Natural killer cell (primary cell): ENCODE data around the gene HPS4. TPM values are rescaled to one million over a fixed set of nuclear protein-coding genes. Genes with fewer than 3 reads are reported as not detected.

Experiments used
- ATAC-seq, 3 donors: fragments of 150-1000 bp in 2 of 3; fragments of 200-7000 bp in 1 of 3; cut with Tn5 transposase; 1 replicate in 1 of 3; 2 replicates in 2 of 3; pipeline ENCODE4 v1.10.0; 2021; ENCODE audit warnings: mild to moderate bottlenecking in 2 of 3, moderate library complexity in 2 of 3
- DNase-seq, 2 donors: peaks; one replicate each; pipeline versions ENCODE4 v3.0.0 to v3.0.0-alpha.2; 2013 to 2021; ENCODE audit warnings: mixed read lengths in 1 of 2
- H3K27ac ChIP-seq: one replicate; pipeline ENCODE4 v1.5.1; 2013; ENCODE audit warnings: mild to moderate bottlenecking, low read length
- H3K27me3 ChIP-seq: one replicate; pipeline ENCODE4 v1.6.1; 2013; ENCODE audit warnings: low read length; ENCODE audit not compliant: control insufficient read depth, insufficient read depth
- H3K36me3 ChIP-seq: one replicate; pipeline ENCODE4 v1.6.1; 2013; ENCODE audit warnings: low read length; ENCODE audit not compliant: control insufficient read depth, insufficient read depth
- H3K4me1 ChIP-seq: one replicate; pipeline ENCODE4 v1.6.1; 2013; ENCODE audit warnings: low read length; ENCODE audit not compliant: control insufficient read depth, insufficient read depth
- H3K4me3 ChIP-seq: one replicate; pipeline ENCODE4 v1.5.1; 2013; ENCODE audit warnings: low read length
- H3K9me3 ChIP-seq: one replicate; pipeline ENCODE4 v1.6.1; 2013; ENCODE audit warnings: low read length; ENCODE audit not compliant: control insufficient read depth, insufficient read depth
- H3K27ac Mint-ChIP-seq, 2 donors: one replicate each; pipeline ENCODE4 v1.8.0; 2022; ENCODE audit warnings: mild to moderate bottlenecking in 2 of 2, mixed read lengths in 2 of 2, moderate library complexity in 1 of 2
- H3K27me3 Mint-ChIP-seq, 2 donors: one replicate each; pipeline ENCODE4 v1.8.0; 2022; ENCODE audit warnings: low read depth in 2 of 2, mixed read lengths in 2 of 2
- H3K36me3 Mint-ChIP-seq: one replicate; pipeline ENCODE4 v1.8.0; 2022; ENCODE audit warnings: mixed read lengths
- H3K4me1 Mint-ChIP-seq, 2 donors: one replicate each; pipeline ENCODE4 v1.8.0; 2022; ENCODE audit warnings: mixed read lengths in 2 of 2
- H3K4me3 Mint-ChIP-seq: one replicate; pipeline ENCODE4 v1.8.0; 2022; ENCODE audit warnings: mild to moderate bottlenecking, moderate library complexity, mixed read lengths
- H3K9me3 Mint-ChIP-seq, 2 donors: one replicate each; pipeline ENCODE4 v1.8.0; 2022; ENCODE audit warnings: mixed read lengths in 2 of 2
- CTCF ChIP-seq: fragments of 200-600 bp; IDR thresholded peaks from one replicate; pipeline ENCODE4 v1.8.0; 2022; ENCODE audit warnings: antibody characterized with exemption
- WGBS: methylation state at CpG from one replicate; pipeline ENCODE4 v1.1.7; 2013; ENCODE audit warnings: missing lambda C conversion rate; ENCODE audit not compliant: insufficient coverage; 5-methylcytosine and 5-hydroxymethylcytosine counted together
- intact Hi-C: fragments of 100-400 bp; cut with micrococcal nuclease; formaldehyde crosslinking; loops from one replicate; pipeline ENCODE4 v1.14.2; 2022
- total RNA-seq, 4 donors: library from RNA; stranded (reverse); fragments of 120-200 nt in 1 of 4; gene quantifications; one replicate each; pipeline versions ENCODE4 v1.2.3 to v1.2.4, GENCODE V29; 2013 to 2022

Gene HPS4
- total RNA-seq, 3 donors from 2014 or later (not counting 1 experiment from before 2014, with no cell fraction given), result 44.8 to 53.6 (median 50.7) TPM

GRCh38 chr22:26503758-26504157 is 20.2 kb upstream of the HPS4 start:
- DNase-seq (no peak), ATAC-seq (no peak)
- no peak for TF ChIP-seq CTCF
- 62% methylated on average over 1 of the region's 1 CpG for WGBS
- H3K9me3 Mint-ChIP-seq, result no peaks in the 10 kb centered on the region
- peak overlapping the region; percentile 87 to 93 for H3K27ac Mint-ChIP-seq
- no peak overlapping the region for H3K4me3 ChIP-seq
- peaks cover 19% of the 10 kb centered on the region for H3K4me1 ChIP-seq
- no peaks in the 10 kb centered on the region for H3K9me3 ChIP-seq
- peak overlapping the region; percentile 63 for H3K27ac ChIP-seq
- peaks cover 15% of the 10 kb centered on the region for H3K36me3 Mint-ChIP-seq
- intact Hi-C loops, result loop anchor here (1.0 to 5.0 kb wide), 4 partner anchors 21 to 162 kb away; partner anchors contain the start of genes HPS4, SRRD and TPST2
- peaks cover 26% of the 10 kb centered on the region in 2 donors for H3K4me1 Mint-ChIP-seq
- no peaks in the 10 kb centered on the region for H3K27me3 ChIP-seq
- no peaks in the 10 kb centered on the region for H3K27me3 Mint-ChIP-seq
- peaks cover 81% of the 10 kb centered on the region for H3K36me3 ChIP-seq
- H3K4me3 Mint-ChIP-seq, result peak overlapping the region; percentile 79

- ATAC-seq (peak; percentile 88 to 91 (median 89)), DNase-seq (peak; percentile 57 to 84)
- Mint-ChIP-seq H3K27ac (peak overlapping the region; percentile 87 to 93), H3K36me3 (peaks cover 15% of the 10 kb centered on the region), H3K4me3 (peak overlapping the region; percentile 79), H3K4me1 (peaks cover 26% of the 10 kb centered on the region in 2 donors), H3K27me3 (no peaks in the 10 kb centered on the region), H3K9me3 (no peaks in the 10 kb centered on the region)
- intact Hi-C loops, result loop anchor here (1.0 to 5.0 kb wide), 4 partner anchors 20 to 162 kb away; partner anchors contain the start of genes HPS4, SRRD and TPST2
- Histone ChIP-seq H3K9me3 (no peaks in the 10 kb centered on the region), H3K27me3 (no peaks in the 10 kb centered on the region), H3K4me3 (no peak overlapping the region), H3K36me3 (peaks cover 78% of the 10 kb centered on the region), H3K27ac (peak overlapping the region; percentile 63), H3K4me1 (peaks cover 19% of the 10 kb centered on the region)
- peak; percentile 63 for TF ChIP-seq CTCF
- 4% methylated on average over 3 of the region's 3 CpGs for WGBS
Observed at GRCh38 chr22:26502688-26503561, 19.3 kb upstream of the HPS4 start.

GRCh38 chr22:26501996-26502395 is 18.4 kb upstream of the HPS4 start:
- Histone ChIP-seq H3K27ac (no peak overlapping the region), H3K4me3 (no peak overlapping the region), H3K4me1 (peaks cover 19% of the 10 kb centered on the region), H3K9me3 (no peaks in the 10 kb centered on the region), H3K36me3 (peaks cover 77% of the 10 kb centered on the region), H3K27me3 (no peaks in the 10 kb centered on the region)
- Mint-ChIP-seq H3K9me3 (no peaks in the 10 kb centered on the region), H3K27ac (peak overlapping the region; percentile 87 to 93), H3K4me1 (peaks cover 26 to 29% of the 10 kb centered on the region in 2 donors), H3K4me3 (no peak overlapping the region), H3K36me3 (peaks cover 15% of the 10 kb centered on the region), H3K27me3 (no peaks in the 10 kb centered on the region)
- ATAC-seq (no peak), DNase-seq (no peak)
- TF ChIP-seq CTCF, result no peak
- intact Hi-C loops, result loop anchor here (2.0 to 5.0 kb wide), 3 partner anchors 19 to 90 kb away; partner anchors contain the start of genes HPS4, SRRD and TPST2
- no CpG with 5 or more reads among the region's 2 CpGs for WGBS
